GM21367 (cell line): ENCODE measurements around the gene RNF31.

Experiments used
- ATAC-seq: cut with Tn5 transposase; IDR thresholded peaks from one replicate; pipeline ENCODE4 v1.9.1; 2021; ENCODE audit not compliant: unreplicated experiment

RNF31 gene

DNA sequence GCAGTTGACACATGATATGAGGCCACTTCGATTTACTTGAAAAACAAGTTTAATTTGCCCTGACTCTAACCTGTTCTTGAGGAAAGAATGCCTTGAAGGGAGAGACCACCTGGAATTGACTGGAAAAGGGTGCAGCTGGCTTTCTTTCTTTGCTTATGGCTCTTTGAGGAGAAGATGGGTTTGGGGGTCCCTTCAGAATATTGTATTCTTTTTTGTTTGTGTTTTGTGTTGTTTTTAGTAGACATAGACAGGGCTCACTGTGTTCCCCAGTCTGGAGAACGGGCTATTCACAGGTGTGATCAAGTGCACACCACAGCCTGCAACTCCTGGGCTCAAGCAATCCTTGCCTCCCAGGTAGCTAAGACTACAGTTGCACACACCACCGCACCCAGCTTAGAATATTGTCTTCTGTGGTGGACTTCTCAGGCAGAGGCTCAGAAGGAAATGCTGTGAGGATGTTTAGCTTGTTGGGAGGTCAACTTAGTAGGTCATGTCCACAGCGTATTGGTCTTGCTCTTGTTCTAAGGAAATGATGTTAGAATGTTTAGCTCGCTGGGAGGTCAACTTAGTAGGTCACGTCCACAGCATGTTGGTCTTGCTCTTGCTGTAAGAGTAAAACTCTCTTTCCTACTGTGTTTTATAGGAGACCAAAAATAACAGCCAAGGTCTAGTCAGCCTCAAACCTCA is 31.0 kb upstream of the RNF31 start:
- no peak for ATAC-seq

DNA sequence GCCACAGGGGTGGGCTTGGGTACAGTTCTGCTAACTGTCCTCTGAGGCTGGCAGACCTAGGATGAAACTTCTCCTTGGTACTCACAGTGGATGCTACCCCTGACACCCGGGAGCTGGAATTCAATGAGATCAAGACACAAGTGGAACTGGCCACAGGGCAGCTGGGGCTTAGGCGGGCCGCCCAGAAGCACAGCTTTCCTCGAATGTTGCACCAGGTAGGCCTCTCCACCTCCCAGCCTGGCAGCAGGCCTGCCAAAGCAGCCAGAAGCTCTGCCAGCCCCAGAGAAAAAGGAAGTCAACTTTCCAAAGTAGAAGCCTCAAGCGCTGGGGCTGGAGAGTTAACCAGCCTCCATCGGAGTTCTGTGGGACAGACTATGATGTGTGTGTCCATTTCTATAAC is 30.1 kb upstream of the RNF31 start:
- no peak for ATAC-seq

DNA sequence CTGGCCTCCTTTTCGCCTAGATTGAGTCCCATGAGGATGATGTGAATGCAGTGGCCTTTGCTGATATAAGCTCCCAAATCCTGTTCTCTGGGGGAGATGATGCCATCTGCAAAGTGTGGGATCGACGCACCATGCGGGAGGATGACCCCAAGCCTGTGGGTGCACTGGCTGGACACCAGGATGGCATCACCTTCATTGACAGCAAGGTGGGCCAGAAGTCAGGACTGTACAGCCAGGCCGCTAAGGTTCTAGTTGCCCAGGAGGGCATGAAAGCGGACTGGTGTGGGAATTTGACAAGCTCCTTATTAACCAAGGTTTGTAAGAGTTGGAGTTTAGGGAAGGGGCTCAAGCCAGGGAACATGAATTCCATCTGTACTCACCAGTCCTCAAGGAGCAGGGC is 27.6 kb upstream of the RNF31 start:
- no peak for ATAC-seq

DNA sequence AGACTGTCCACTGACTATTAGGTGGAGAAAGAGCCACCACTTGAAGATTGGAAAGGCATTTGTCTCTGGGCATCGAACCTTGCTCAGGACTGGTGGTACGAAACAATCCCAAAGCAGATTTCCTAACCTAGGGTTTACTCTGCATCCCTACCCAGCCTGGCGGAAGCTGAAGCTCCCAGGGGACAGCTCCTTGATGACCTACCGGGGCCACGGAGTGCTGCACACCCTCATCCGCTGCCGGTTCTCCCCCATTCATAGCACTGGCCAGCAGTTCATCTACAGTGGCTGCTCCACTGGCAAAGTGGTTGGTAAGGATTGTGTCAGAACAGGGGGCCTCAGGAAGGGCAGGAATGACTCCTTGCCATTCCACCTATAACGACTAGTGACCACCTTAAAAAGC is 26.1 kb upstream of the RNF31 start:
- no peak for ATAC-seq

DNA sequence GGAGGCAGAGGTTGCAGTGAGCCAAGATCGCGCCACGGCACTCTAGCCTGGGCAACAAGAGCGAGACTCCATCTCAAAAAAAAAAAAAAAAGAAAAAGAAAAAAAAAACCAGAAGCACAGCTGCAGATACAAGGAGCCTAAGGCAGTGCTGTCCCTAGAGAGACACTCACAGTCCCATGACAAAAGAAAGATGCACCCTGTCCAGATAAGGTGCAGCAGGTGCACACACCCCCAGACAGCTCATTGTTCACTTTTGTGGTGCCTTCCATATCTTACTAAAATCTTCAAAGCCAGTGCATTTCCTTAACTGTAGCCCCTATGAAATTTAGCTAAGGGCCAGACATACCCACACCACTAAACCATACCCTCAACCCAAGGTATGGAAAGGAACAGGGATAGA is 24.9 kb upstream of the RNF31 start:
- no peak for ATAC-seq

DNA sequence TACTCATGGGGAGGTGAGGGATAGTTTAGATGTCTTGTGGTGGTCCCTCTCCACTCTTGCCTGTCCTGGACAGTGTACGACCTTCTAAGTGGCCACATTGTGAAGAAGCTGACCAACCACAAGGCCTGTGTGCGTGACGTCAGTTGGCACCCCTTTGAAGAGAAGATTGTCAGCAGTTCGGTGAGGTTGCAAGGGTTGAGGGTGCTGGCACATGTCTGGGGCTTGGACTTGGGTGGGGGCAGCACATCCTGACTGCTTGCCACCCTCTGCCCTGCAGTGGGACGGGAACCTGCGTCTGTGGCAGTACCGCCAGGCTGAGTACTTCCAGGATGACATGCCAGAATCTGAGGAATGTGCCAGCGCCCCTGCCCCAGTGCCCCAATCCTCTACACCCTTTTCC is 24.4 kb upstream of the RNF31 start:
- no peak for ATAC-seq

DNA sequence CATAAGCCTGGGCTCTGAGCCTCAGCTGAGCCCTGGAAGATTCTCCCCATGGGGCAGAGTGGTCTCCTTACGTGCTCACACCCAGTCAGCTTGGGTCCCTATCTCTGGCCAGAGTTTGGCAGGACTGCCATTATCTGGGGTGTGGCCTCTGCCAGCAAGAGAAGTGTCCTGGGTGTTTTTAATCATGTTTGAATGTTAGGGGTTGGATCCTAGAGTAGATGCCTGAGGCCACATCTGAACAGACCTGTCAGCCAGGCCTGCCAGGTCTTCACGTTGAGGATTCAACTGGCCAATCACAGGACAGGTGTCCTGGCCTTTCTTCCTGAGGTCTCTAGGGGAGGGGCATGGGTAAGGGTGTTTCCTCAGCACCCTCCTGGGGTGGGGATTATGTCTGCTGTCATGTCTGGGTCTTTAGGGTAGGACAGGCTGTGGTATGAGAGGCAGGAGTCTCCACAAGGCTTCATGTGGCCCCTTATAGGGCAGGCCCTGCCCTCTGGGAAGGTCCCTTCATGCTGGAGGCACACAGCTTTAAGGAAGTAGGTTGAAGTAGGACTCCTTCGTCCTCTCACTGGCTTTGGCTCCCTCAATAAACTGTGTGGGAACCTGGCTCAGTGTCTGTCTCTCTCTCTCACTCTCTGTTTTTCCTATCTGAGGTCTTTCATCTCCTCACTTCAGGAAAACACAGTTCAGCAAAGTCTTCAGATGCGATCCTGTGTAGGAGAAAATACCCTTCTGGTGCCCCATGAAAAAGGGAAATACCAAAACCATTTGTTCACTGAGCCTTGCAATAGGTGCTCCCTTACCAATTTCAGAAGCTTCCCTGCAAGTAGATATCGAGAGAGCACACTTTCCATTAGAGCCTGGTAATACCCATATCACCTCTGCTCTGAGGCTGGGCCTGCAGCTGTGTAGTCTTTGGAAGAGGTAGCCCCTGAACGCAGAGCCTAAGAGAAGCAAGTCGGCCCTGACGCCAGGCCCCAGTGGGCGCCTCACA is 23.6 kb upstream of the RNF31 start:
- no peak for ATAC-seq

DNA sequence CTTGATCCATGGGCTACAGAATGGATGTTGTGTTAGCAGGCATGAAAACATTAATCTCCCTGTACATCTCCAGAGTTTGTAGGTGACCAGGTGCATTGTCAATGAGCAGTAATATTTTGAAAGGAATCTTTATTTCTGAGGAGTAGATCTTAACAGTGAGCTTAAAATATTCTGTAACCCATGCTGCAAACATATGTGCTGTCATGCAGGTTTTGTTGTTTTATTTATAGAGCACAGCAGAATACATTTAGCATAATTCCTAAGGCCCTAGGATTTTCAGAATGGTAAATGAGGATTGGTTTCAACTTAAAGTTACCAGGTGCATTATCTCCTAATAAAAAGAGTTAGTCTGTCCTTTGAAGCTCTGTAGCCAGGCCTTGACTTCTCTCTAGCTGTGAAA is 20.4 kb upstream of the RNF31 start:
- no peak for ATAC-seq

DNA sequence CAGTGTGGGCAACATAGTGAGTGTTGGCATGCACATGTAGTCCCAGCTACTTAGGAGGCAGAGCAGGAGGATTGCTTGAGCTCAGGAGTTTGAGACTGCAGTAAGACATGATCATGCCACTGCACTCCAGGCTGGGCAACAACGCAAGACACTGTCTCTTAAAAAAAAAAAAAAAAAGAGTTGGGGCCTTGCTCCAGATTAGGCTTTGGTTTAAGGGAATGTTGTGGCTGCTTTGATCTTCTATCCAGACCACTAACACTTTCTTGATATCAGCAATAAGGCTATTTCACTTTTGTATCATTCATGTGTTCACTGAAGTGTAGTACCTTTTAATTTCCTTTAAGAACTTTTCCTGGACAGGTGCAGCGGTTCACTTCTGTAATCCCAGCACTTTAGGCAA is 19.6 kb upstream of the RNF31 start:
- ATAC-seq: no peak

DNA sequence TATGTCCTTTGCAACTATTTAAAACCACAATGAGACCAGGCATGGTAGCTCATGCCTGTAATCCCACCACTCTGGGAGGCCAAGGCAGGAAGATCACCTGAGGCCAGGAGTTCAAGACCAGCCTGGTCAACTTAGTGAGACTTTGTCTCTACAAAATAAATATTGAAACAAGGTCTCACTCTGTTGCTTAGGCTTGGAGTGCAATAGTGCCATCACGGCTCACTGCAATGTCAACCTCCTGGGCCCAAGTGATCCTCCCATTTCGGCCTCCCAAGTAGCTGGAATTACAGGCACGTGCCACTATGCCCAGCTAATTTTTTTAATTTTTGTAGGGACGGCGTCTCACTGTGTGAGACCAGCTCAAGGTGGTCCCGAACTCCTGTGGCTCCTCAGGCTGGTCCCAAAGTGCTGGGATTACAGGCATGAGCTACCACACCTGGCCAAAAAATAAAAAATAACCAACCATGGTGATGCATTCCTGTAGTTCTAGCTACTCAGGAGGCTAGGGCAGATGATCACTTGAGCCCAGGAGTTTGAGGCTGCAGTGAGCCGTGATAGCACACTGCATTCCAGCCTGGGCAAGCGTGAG is 17.8 kb upstream of the RNF31 start:
- ATAC-seq: no peak

DNA sequence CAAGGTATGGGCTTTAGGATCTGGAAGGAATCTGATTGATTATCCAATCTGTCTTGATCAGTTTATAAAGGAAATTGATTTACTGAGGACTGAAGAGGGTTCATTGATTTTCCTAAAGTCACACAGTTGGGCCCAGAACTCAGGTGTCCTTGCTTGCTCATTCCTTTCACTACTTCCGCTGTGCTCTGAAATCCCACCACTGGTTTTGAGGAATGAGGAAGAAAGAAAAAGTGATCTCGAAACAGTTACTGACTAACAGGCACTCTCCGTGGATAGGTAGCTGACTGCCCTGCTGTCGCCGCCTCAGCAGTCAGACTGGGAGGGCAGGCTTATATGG is 16.9 kb upstream of the RNF31 start, which contains the start of gene FITM1:
Gene FITM1 (plus strand): TSS at position 280 of the 337 bp plus-strand sequence. CDS start 905 bp downstream, outside the sequence.
- ATAC-seq: no peak

DNA sequence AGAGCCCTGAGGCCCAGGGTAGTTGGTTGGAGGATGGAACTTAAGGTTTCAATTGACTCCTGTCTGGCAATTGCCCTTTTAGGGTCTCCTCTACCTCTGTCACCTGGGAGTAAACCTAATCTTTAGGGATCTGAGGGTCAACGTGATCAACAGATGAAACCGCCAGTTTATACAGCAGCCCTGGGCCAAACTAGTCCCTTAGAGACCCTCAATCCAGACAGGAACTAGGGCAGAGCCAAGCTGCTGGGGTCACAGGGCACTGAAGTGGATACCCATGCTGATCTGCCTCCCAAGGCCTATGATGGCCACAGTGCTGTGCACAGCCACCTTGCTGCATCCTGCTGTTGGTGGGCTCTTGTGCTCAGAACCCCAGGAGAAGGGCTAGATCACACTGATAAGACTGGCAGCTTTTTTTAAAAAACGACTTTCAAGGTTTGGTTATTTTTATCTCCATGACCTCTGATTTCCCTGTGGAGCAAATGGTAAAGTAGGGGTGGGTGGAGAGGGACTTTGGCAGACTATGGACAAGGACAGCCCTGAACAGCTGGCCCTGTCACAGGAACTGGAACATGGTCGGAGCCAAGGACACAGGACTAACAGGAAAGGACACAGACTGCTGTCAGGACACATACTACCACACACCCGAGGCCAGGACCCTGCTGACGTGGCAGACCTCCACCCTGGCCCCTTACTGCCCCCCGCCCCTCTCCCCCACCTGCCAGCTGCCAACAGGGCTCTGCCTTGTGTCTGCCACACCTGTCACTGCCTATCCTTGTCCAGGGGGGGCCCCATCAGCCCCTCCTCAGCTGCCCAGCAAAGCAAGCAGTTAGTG is 16.4 kb upstream of the RNF31 start:
- no peak for ATAC-seq

DNA sequence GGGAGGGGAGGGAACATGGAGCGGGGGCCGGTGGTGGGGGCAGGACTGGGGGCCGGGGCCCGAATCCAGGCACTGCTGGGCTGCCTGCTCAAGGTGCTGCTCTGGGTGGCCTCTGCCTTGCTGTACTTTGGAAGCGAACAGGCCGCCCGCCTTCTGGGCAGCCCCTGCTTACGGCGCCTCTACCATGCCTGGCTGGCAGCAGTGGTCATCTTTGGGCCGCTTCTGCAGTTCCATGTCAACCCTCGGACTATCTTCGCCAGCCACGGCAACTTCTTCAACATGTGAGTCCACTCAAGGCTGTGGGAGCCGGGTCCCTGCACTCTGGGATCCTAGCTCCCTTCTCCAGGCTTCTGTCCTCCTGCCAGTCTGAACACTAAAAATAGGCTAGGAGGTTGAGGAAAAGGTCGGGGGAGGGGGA is 15.7 kb upstream of the RNF31 start:
- ATAC-seq: no peak

DNA sequence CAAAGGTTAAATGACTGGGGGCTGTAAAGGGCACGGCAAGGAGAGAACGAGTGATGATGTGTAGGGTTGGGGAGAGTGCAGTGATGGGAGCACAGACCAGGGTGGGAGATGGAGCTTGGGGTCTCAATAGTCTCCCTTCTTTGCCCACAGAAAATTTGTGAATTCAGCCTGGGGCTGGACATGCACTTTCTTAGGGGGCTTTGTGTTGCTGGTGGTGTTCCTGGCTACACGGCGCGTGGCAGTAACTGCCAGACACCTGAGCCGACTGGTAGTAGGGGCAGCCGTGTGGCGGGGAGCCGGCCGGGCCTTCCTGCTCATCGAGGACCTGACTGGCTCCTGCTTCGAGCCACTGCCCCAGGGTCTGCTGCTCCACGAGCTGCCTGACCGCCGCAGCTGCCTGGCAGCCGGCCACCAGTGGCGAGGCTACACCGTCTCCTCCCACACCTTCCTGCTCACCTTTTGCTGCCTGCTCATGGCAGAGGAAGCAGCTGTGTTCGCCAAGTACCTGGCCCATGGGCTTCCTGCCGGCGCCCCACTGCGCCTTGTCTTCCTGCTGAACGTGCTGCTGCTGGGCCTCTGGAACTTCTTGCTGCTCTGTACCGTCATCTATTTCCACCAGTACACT is 15.1 kb upstream of the RNF31 start:
- ATAC-seq: no peak

DNA sequence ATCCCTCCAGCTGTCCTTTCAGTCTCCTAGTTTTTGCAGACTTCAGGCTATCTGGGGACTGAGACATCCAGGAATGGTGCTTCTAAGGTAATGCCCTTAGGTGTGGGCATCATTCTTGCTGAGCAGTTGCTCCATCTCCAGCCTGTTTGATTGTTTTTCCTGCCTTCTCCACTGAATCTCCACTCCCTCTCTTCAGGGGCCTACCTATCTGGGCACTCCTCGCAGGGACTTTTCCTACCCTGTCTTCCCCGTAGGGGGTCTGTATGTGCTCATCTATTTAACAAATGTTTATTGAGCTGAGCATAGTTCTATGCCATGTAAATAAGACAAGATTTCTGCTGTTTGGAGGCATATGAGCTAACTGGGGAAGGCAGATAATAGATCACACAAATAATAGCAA is 14.3 kb upstream of the RNF31 start:
- no peak for ATAC-seq

DNA sequence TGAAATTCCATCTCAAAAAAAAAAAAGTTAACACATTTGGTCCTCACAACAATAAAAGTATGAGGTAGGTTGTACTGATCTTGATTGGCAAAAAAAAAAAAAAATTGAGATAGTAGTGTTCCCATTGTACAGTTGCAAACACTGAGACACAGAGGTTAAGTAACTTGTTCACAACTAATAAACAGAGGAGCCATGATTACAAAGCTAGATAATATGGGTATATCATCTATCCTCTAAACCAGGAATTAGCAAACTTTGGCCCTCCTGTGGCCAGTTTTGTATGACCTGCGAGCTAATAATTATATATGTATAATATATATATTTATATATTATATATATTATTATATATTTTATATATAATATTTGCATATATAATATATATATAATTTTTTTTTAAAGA is 13.6 kb upstream of the RNF31 start:
- ATAC-seq: no peak

DNA sequence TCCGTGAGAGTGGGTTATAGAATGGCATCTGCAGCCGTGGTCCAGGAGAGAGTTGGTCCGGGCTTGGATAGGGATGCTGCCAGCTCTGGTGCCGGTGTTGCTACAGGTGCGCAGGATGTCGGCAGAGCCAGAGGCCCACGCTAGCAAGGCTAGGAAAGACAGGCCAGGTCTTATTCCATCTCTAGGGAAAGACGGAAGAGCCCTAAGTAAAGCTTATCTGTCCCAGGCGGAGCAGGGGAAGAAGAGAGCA is 11.8 kb upstream of the RNF31 start:
- no peak for ATAC-seq

DNA sequence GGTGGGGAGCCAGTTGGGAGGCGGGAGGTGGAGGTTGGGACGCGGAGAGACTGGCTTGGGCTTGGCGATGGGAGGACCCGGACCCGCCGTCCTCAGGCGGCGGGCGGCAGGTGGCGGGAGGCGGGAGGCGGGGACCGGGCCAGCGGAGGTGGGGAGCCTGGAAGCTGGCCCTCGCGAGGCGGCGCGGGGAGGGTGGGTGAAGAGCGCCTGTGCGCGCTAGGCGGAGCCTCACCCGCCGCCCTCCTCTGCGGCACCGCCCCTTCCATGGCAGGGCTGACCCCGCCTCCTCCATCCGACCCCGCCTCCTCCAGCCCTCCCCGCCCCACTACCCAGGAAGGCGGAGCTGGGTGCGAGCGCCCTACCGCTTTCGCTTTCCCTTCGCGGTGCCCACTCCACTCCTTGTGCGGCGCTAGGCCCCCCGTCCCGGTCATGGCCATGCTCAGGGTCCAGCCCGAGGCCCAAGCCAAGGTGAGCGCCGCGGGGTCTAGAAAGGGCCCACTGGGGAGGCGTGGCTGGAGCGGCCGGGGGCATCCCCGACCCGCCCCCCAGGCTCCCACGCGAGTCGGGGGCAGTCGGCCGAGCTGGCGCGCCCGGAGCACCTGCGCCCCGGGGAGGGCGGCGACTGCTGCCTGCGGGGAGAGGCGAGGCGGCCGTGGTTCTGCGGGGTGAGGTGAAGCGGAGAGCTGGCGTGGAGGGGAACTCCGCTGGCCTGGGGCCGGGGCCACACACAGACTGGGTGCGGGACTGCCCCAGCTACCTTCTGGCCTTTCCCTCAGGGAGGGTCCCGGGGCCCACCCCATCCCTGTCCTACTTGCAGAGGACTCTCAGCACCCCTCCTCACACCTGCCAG is 11.2 kb upstream of the RNF31 start, which contains the start of gene PSME1:
Gene PSME1 (plus strand): TSS at position 361 of the 850 bp plus-strand sequence. CDS start 69 bp downstream, at position 430.
- ATAC-seq: peak; percentile 72

DNA sequence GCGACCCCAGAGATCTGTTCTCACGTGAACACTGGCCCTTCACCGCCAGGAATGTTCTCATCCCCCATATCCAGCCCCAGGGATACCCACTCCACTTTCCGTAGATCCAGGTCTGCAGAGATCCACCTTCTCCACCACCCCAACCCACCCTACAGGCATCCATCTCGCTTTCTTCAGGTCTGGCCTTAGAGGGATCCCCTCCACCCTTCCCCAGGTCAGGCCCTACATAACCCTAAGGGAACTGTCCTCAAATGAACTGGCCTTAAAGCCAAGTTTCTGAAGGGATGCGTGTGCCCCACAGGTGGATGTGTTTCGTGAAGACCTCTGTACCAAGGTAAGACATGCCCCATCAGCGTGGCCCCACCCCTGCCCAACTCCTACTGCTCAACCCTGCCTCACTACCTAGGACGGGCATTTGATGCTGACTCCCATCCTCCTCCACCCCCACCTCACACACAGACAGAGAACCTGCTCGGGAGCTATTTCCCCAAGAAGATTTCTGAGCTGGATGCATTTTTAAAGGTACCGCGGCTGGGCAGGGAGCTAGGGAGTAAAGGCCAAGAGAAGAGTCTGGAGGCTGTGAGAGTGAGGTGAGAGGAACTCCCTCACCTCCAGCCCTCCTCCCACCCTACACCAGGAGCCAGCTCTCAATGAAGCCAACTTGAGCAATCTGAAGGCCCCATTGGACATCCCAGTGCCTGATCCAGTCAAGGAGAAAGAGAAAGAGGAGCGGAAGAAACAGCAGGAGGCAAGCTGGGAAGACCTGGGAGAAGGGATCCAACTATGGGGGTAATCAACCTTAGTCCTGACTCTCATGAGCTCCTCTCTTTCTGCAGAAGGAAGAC is 10.4 kb upstream of the RNF31 start:
- no peak for ATAC-seq
